NB4 (cell line): ENCODE data around the gene MADD.

Source experiments
- CTCF ChIP-seq: IDR thresholded peaks from one replicate; pipeline ENCODE4 v1.5.1; 2012; ENCODE audit warnings: low read depth, low read length
- MAX ChIP-seq: IDR thresholded peaks from 2 replicates; pipeline ENCODE4 v1.6.1; 2011; ENCODE audit warnings: low read depth, low read length
- POLR2A ChIP-seq: IDR thresholded peaks from 2 replicates; pipeline ENCODE4 v1.6.1; 2011; ENCODE audit warnings: mild to moderate bottlenecking; ENCODE audit not compliant: insufficient read length; ENCODE audit errors: extremely low read depth

GRCh38 chr11:47257517-47258316 lies 12.2 kb upstream of the MADD start, which contains the start of gene NR1H3:
- TF ChIP-seq CTCF (peak; percentile 63), POLR2A (peak; percentile 13), MAX (peak; percentile 11; the same call in 1 of the 2 replicates)
